Karpas-422 (cell line): Measurements from ENCODE around the gene ATP6V0A1. TPM values are rescaled to one million over a fixed set of nuclear protein-coding genes. Genes with fewer than 3 reads are reported as not detected.

Source experiments
- DNase-seq: peaks from one replicate; pipeline ENCODE4 v3.0.0-alpha.2; 2015
- H2AFZ ChIP-seq: fragments of 200-600 bp; sonication (generic); 2 replicates; pipeline ENCODE4 v1.6.1; 2014; ENCODE audit warnings: antibody characterized with exemption, low read length, mixed read lengths
- H3K27ac ChIP-seq: fragments of 200-600 bp; sonication (generic); 2 replicates; pipeline ENCODE4 v1.5.1; 2014; ENCODE audit warnings: mild to moderate bottlenecking, low read length, moderate library complexity
- H3K27me3 ChIP-seq: fragments of 200-600 bp; sonication (generic); 2 replicates; pipeline ENCODE4 v1.6.1; 2014; ENCODE audit warnings: low read length, mixed read lengths
- H3K36me3 ChIP-seq: fragments of 200-600 bp; sonication (generic); 2 replicates; pipeline ENCODE4 v1.6.1; 2014; ENCODE audit warnings: low read length, mixed read lengths; ENCODE audit not compliant: insufficient read depth
- H3K4me1 ChIP-seq: fragments of 200-600 bp; sonication (generic); 2 replicates; pipeline ENCODE4 v1.6.1; 2014; ENCODE audit warnings: mild to moderate bottlenecking, low read length, mixed read lengths
- H3K4me2 ChIP-seq: fragments of 200-600 bp; sonication (generic); 2 replicates; pipeline ENCODE4 v1.6.1; 2014; ENCODE audit warnings: low read length, low read depth, mild to moderate bottlenecking; ENCODE audit not compliant: poor library complexity, severe bottlenecking
- H3K4me3 ChIP-seq: fragments of 200-600 bp; sonication (generic); 2 replicates; pipeline ENCODE4 v1.5.1; 2014; ENCODE audit warnings: mild to moderate bottlenecking, antibody characterized with exemption, low read length, mixed read lengths
- H3K79me2 ChIP-seq: fragments of 200-600 bp; sonication (generic); 2 replicates; pipeline ENCODE4 v1.6.1; 2014; ENCODE audit warnings: mild to moderate bottlenecking, low read length, mixed read lengths
- H3K9ac ChIP-seq: fragments of 200-600 bp; sonication (generic); 2 replicates; pipeline ENCODE4 v1.6.0; 2014; ENCODE audit warnings: low read length
- H3K9me2 ChIP-seq: fragments of 200-600 bp; sonication (generic), shearing (Covaris generic); replicated peaks from 2 replicates; pipeline ENCODE4 v1.6.0; 2014; ENCODE audit warnings: mild to moderate bottlenecking, low read length, moderate library complexity; ENCODE audit not compliant: insufficient read depth
- H3K9me3 ChIP-seq: fragments of 300-700, 200-600 bp; sonication (generic); 2 replicates; pipeline ENCODE4 v1.6.1; 2014; ENCODE audit warnings: low read length, mixed read lengths
- H4K20me1 ChIP-seq: fragments of 200-600 bp; sonication (generic); 2 replicates; pipeline ENCODE4 v1.6.1; 2014; ENCODE audit warnings: mild to moderate bottlenecking, antibody characterized with exemption, low read length, low read depth; ENCODE audit not compliant: insufficient read depth
- total RNA-seq: library from RNA; depleted of rRNA; stranded (reverse); fragments of >200 nt; shearing (Covaris generic); gene quantifications from 2 replicates; pipeline ENCODE4 v1.2.3, GENCODE V29; 2014; ENCODE audit warnings: low replicate concordance

Gene ATP6V0A1
- total RNA-seq, 1 experiment from 2014 or later = 59.9 TPM

DNA sequence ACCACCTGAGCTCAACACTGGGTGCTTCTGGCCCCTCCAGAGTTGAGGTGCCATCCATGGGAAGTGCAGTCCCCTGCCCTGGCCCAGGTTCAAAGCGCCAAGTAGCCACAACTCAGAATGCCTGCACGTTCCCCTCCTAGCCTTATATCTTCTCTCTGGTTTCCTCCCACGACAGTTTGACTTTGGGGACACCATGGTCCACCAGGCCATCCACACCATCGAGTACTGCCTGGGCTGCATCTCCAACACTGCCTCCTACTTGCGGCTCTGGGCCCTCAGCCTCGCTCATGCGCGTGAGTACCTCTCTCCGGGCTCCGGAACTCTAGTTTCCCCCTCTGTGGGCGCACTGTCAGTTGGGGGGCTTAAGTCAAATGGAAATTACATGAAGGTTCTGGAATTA, 55.0 kb downstream of the ATP6V0A1 start:
- H3K9me2 ChIP-seq = no peaks in the 10 kb centered on the region
- no peak overlapping the region for H3K9ac ChIP-seq
- H3K4me1 ChIP-seq = no peaks in the 10 kb centered on the region
- H3K36me3 ChIP-seq = no peaks in the 10 kb centered on the region
- no peak overlapping the region for H2AFZ ChIP-seq
- H3K27me3 ChIP-seq = no peaks in the 10 kb centered on the region
- DNase-seq = no peak
- no peaks in the 10 kb centered on the region for H4K20me1 ChIP-seq
- no peak overlapping the region for H3K4me3 ChIP-seq
- no peaks in the 10 kb centered on the region for H3K79me2 ChIP-seq
- no peak overlapping the region for H3K27ac ChIP-seq
- H3K4me2 ChIP-seq = no peak overlapping the region
- no peaks in the 10 kb centered on the region for H3K9me3 ChIP-seq

DNA sequence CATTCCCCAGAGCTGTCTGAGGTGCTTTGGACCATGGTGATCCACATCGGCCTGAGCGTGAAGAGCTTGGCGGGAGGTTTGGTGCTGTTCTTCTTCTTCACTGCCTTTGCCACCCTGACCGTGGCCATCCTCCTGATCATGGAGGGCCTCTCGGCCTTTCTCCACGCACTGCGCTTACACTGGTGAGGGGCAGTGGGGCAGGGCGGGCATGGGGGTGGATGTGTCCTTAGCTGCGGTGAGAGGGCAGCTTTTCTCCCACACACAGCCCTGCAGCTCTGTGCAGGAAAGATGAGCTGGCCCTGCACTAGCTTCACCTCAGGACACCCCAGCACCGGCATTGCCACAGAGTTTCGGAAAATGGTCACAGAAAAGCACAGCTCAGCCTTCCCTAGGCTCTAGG, 55.6 kb downstream of the ATP6V0A1 start:
- no peaks in the 10 kb centered on the region for H4K20me1 ChIP-seq
- no peaks in the 10 kb centered on the region for H3K36me3 ChIP-seq
- no peak overlapping the region for H3K9ac ChIP-seq
- no peak overlapping the region for H3K4me2 ChIP-seq
- H3K27ac ChIP-seq = no peak overlapping the region
- H3K27me3 ChIP-seq = no peaks in the 10 kb centered on the region
- DNase-seq = no peak
- no peaks in the 10 kb centered on the region for H3K4me1 ChIP-seq
- no peaks in the 10 kb centered on the region for H3K9me2 ChIP-seq
- no peak overlapping the region for H3K4me3 ChIP-seq
- H3K79me2 ChIP-seq = no peaks in the 10 kb centered on the region
- H3K9me3 ChIP-seq = no peaks in the 10 kb centered on the region
- no peak overlapping the region for H2AFZ ChIP-seq

DNA sequence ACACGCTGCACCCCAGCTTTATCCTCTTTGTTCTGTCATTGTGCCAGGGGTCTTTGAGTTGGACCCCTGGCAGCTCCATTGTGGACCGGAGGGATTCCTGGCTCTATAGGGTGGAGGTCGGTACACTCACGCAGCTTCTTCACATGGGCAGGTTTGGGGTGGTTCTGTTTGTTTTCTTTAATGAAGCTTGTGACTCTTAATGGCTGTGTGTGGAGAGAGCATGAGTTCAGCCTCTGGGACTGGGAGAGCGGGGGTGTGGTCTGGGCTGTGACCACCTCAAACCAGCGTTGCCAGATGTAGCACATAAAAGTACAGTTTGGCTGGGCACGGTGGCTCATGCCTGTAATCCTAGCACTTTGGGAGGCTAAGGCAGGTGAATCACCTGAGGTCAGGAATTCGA, 56.2 kb downstream of the ATP6V0A1 start:
- no peaks in the 10 kb centered on the region for H4K20me1 ChIP-seq
- H3K27me3 ChIP-seq = no peaks in the 10 kb centered on the region
- H3K36me3 ChIP-seq = no peaks in the 10 kb centered on the region
- H3K4me3 ChIP-seq = no peak overlapping the region
- no peaks in the 10 kb centered on the region for H3K9me2 ChIP-seq
- no peak for DNase-seq
- H3K4me2 ChIP-seq = no peak overlapping the region
- no peak overlapping the region for H2AFZ ChIP-seq
- no peaks in the 10 kb centered on the region for H3K4me1 ChIP-seq
- H3K27ac ChIP-seq = no peak overlapping the region
- no peaks in the 10 kb centered on the region for H3K9me3 ChIP-seq
- H3K9ac ChIP-seq = no peak overlapping the region
- no peaks in the 10 kb centered on the region for H3K79me2 ChIP-seq

DNA sequence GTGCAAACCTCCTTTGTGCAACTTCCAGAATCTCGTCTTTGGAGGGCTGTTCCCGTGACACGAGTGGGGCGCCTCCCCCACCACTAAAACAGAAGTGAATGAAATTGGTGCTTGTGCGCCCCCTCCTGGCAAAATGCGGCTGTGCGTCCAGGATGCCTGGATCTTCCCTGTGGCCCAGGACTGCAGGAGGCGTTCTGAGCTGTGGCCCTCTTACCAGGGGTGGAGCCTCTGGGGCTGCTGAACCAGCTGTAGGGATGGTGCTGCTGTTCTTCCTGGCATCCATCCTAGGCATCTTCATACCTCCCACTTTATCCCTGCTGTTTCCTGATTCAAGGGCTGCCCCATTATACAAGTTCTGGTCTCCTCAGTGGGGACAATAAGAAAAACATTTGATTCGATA, 58.8 kb downstream of the ATP6V0A1 start:
- Histone ChIP-seq H3K79me2 (no peaks in the 10 kb centered on the region), H3K9me3 (no peaks in the 10 kb centered on the region), H2AFZ (no peak overlapping the region), H3K4me2 (no peak overlapping the region), H3K27ac (no peak overlapping the region), H3K27me3 (no peaks in the 10 kb centered on the region), H3K4me1 (no peaks in the 10 kb centered on the region), H3K9ac (no peak overlapping the region), H4K20me1 (no peaks in the 10 kb centered on the region), H3K4me3 (no peak overlapping the region), H3K9me2 (no peaks in the 10 kb centered on the region), H3K36me3 (no peaks in the 10 kb centered on the region)
- DNase-seq = peak; percentile 91

DNA sequence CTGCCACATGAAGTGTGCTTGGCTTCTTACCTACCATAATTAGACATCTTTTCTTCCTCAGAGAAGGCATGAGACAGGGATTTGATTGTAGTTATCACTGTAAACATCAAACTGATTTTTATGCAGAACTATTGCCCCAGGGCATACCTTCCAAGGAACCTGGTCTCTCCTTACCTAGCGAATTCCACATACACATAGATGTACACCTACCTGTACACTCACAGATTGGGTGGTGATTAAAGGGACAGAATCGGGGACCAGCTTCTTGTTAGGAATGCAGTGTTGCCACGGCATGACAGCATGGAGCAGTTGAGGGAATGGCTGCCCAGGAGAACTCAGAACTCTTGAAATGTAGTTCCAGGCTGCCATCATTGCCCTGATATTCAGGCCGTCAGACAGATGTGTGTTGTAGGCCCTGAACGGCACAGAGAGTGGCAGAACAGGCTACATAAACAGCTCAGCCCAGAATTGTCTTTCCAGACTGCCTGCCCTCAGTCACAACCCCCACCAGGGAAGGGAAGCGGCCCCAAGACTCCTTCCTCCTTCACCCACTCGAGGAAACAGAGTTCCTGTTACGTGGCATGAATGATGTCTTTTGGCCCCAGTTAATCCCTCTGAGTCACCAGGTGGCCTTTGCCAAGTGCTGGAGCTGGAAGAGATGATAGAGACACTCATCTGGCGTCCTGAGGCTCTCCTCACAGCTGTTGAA, 59.5 kb downstream of the ATP6V0A1 start:
- no peak overlapping the region for H3K4me3 ChIP-seq
- H3K79me2 ChIP-seq = no peaks in the 10 kb centered on the region
- H3K4me2 ChIP-seq = no peak overlapping the region
- H3K27ac ChIP-seq = no peak overlapping the region
- H3K9me2 ChIP-seq = no peaks in the 10 kb centered on the region
- no peak overlapping the region for H3K9ac ChIP-seq
- H3K36me3 ChIP-seq = no peaks in the 10 kb centered on the region
- H3K4me1 ChIP-seq = no peaks in the 10 kb centered on the region
- H2AFZ ChIP-seq = no peak overlapping the region
- H3K27me3 ChIP-seq = no peaks in the 10 kb centered on the region
- H4K20me1 ChIP-seq = no peaks in the 10 kb centered on the region
- no peaks in the 10 kb centered on the region for H3K9me3 ChIP-seq
- DNase-seq = no peak

DNA sequence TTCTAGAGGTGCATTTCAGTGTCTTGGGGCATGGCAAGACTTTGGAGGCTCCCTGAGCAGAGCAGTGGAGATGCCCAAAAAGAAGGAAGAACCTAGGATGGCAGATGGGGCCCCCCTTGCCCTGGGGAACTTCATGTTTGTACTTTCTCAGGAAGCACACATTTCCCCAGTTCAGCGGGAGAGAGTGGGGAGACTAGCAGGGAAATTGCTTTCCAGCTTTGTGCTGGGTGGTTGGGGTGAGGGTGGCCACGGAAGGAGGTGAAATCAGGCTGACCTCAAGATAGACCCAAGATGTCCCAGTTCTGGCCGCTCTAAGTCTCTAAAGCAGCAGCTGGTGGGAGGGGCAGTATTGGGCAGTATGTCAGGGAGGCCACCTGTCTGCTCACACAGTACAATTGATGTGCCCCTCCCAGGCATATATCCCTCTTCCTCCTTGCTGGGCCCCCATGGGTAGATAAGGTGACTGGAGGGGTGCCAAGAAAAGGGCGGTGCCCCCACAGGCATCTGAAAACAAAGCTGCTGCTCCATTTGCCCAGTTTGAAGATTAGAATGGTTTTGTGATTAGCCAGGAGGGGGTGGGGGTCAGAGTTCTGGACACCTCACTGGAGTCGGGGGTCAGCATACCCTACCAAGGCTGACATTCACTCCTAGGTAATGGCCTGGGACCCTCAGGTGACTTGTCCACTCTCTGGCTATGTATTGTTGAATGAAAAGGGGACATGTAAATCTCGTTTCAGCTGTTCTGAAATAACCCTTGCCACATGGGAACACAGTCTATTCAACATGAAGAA, 60.3 kb downstream of the ATP6V0A1 start:
- H3K79me2 ChIP-seq = no peaks in the 10 kb centered on the region
- no peaks in the 10 kb centered on the region for H4K20me1 ChIP-seq
- no peak for DNase-seq
- no peak overlapping the region for H3K27ac ChIP-seq
- no peaks in the 10 kb centered on the region for H3K9me3 ChIP-seq
- H3K4me2 ChIP-seq = no peak overlapping the region
- no peaks in the 10 kb centered on the region for H3K36me3 ChIP-seq
- no peaks in the 10 kb centered on the region for H3K27me3 ChIP-seq
- H2AFZ ChIP-seq = no peak overlapping the region
- no peak overlapping the region for H3K4me3 ChIP-seq
- no peaks in the 10 kb centered on the region for H3K9me2 ChIP-seq
- H3K9ac ChIP-seq = no peak overlapping the region
- peaks cover under 1% of the 10 kb centered on the region; the same call in 1 of the 2 replicates for H3K4me1 ChIP-seq

GRCh38 chr17:42519546-42520491, 61.1 kb downstream of the ATP6V0A1 start:
- H4K20me1 ChIP-seq = no peaks in the 10 kb centered on the region
- H3K27ac ChIP-seq = no peak overlapping the region
- peaks cover 5% of the 10 kb centered on the region for H3K4me1 ChIP-seq
- no peak overlapping the region for H2AFZ ChIP-seq
- H3K4me3 ChIP-seq = no peak overlapping the region
- no peaks in the 10 kb centered on the region for H3K27me3 ChIP-seq
- DNase-seq = no peak
- no peaks in the 10 kb centered on the region for H3K9me3 ChIP-seq
- no peak overlapping the region for H3K9ac ChIP-seq
- no peak overlapping the region for H3K4me2 ChIP-seq
- no peaks in the 10 kb centered on the region for H3K9me2 ChIP-seq
- H3K36me3 ChIP-seq = no peaks in the 10 kb centered on the region
- no peaks in the 10 kb centered on the region for H3K79me2 ChIP-seq

DNA sequence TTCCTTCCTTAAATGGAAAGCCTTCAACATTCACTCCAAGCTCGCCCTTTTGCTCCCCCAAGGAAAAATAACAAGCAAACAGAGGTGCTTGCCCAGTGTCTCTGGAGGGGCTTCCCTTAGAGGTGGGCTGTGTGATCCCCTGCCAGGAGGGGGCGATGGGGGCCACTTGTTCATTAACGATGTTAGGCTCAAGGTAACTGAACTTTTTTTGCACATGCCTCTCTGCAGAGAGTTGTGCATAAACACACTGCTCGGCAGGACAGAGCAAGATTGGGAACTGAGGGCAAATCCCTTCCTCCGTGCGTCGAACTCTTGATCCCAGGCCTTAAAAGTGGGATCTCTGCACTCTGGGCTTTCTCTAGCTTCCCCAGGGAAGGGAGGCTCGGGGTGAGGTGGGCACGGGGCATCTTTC, 61.9 kb downstream of the ATP6V0A1 start:
- Histone ChIP-seq H3K9me2 (no peaks in the 10 kb centered on the region), H3K4me1 (peaks cover 5% of the 10 kb centered on the region), H3K27ac (no peak overlapping the region), H4K20me1 (no peaks in the 10 kb centered on the region), H3K4me2 (no peak overlapping the region), H3K9me3 (no peaks in the 10 kb centered on the region), H3K27me3 (no peaks in the 10 kb centered on the region), H3K9ac (no peak overlapping the region), H3K4me3 (no peak overlapping the region), H3K79me2 (no peaks in the 10 kb centered on the region), H2AFZ (no peak overlapping the region), H3K36me3 (no peaks in the 10 kb centered on the region)
- DNase-seq = peak; percentile 60
